ENCODE data around the gene CSNK1E.
A peak's percentile ranks its signal among the peaks of the same experiment; 100 is the strongest.

Gene CSNK1E

GRCh38 chr22:38348751-38349496 lies 31.7 kb upstream of the CSNK1E start:
- ATAC-seq (ENCODE audit: low read depth): no peak
- no peak for TF ChIP-seq CTCF (IDR thresholded peaks at IDR 0.05; ENCODE audit: poor library complexity, severe bottlenecking)
- peaks cover 11% of the 10 kb centered on the region for H3K4me1 ChIP-seq (ENCODE audit: insufficient read depth, poor library complexity, severe bottlenecking)
- H3K9me3 ChIP-seq (ENCODE audit: severe bottlenecking): no peaks in the 10 kb centered on the region
- no peak for DNase-seq (ENCODE audit: low spot score)
- no peak overlapping the region for H3K27ac ChIP-seq (ENCODE audit: poor library complexity, severe bottlenecking)
- no peak overlapping the region for H3K4me3 ChIP-seq (ENCODE audit: severe bottlenecking)
- H3K27me3 ChIP-seq (ENCODE audit: insufficient read depth, poor library complexity, severe bottlenecking): no peaks in the 10 kb centered on the region
- no peaks in the 10 kb centered on the region for H3K36me3 ChIP-seq (ENCODE audit: low read depth)

GRCh38 chr22:38347944-38348750 lies 30.9 kb upstream of the CSNK1E start:
- no peaks in the 10 kb centered on the region for H3K36me3 ChIP-seq (ENCODE audit: low read depth)
- H3K27me3 ChIP-seq (ENCODE audit: insufficient read depth, poor library complexity, severe bottlenecking): no peaks in the 10 kb centered on the region
- no peak overlapping the region for H3K4me3 ChIP-seq (ENCODE audit: severe bottlenecking)
- peaks cover 11% of the 10 kb centered on the region for H3K4me1 ChIP-seq (ENCODE audit: insufficient read depth, poor library complexity, severe bottlenecking)
- H3K9me3 ChIP-seq (ENCODE audit: severe bottlenecking): no peaks in the 10 kb centered on the region
- DNase-seq (ENCODE audit: low spot score) (peak; percentile 85), ATAC-seq (ENCODE audit: low read depth) (peak; percentile 90)
- H3K27ac ChIP-seq (ENCODE audit: poor library complexity, severe bottlenecking): no peak overlapping the region
- no peak for TF ChIP-seq CTCF (IDR thresholded peaks at IDR 0.05; ENCODE audit: poor library complexity, severe bottlenecking)

GRCh38 chr22:38347181-38347943 lies 30.1 kb upstream of the CSNK1E start:
- DNase-seq (ENCODE audit: low spot score) (no peak), ATAC-seq (ENCODE audit: low read depth) (no peak)
- no peak for TF ChIP-seq CTCF (IDR thresholded peaks at IDR 0.05; ENCODE audit: poor library complexity, severe bottlenecking)
- Histone ChIP-seq H3K36me3 (ENCODE audit: low read depth) (no peaks in the 10 kb centered on the region), H3K4me3 (ENCODE audit: severe bottlenecking) (no peak overlapping the region), H3K27me3 (ENCODE audit: insufficient read depth, poor library complexity, severe bottlenecking) (no peaks in the 10 kb centered on the region), H3K27ac (ENCODE audit: poor library complexity, severe bottlenecking) (no peak overlapping the region), H3K4me1 (ENCODE audit: insufficient read depth, poor library complexity, severe bottlenecking) (peaks cover 11% of the 10 kb centered on the region), H3K9me3 (ENCODE audit: severe bottlenecking) (no peaks in the 10 kb centered on the region)

- TF ChIP-seq CTCF (IDR thresholded peaks at IDR 0.05; ENCODE audit: poor library complexity, severe bottlenecking): no peak
Observed at GRCh38 chr22:38346506-38346905, 29.3 kb upstream of the CSNK1E start.

More at GRCh38 chr22:38346506-38346905, 29.3 kb upstream of the CSNK1E start:
- DNase-seq (ENCODE audit: low spot score) (no peak), ATAC-seq (ENCODE audit: low read depth) (no peak)
- Histone ChIP-seq H3K27ac (ENCODE audit: poor library complexity, severe bottlenecking) (no peak overlapping the region), H3K36me3 (ENCODE audit: low read depth) (no peaks in the 10 kb centered on the region), H3K4me1 (ENCODE audit: insufficient read depth, poor library complexity, severe bottlenecking) (peaks cover 11% of the 10 kb centered on the region), H3K9me3 (ENCODE audit: severe bottlenecking) (no peaks in the 10 kb centered on the region), H3K27me3 (ENCODE audit: insufficient read depth, poor library complexity, severe bottlenecking) (no peaks in the 10 kb centered on the region), H3K4me3 (ENCODE audit: severe bottlenecking) (no peak overlapping the region)

Data from RWPE2 (cell line).